NCI-H146 (cell line): ENCODE data around the gene TPRG1.

Source experiments
- DNase-seq: peaks from one replicate; lab custom pipeline; 2025; lab: John Stamatoyannopoulos, UW

Gene TPRG1, protein sequence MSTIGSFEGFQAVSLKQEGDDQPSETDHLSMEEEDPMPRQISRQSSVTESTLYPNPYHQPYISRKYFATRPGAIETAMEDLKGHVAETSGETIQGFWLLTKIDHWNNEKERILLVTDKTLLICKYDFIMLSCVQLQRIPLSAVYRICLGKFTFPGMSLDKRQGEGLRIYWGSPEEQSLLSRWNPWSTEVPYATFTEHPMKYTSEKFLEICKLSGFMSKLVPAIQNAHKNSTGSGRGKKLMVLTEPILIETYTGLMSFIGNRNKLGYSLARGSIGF

DNA sequence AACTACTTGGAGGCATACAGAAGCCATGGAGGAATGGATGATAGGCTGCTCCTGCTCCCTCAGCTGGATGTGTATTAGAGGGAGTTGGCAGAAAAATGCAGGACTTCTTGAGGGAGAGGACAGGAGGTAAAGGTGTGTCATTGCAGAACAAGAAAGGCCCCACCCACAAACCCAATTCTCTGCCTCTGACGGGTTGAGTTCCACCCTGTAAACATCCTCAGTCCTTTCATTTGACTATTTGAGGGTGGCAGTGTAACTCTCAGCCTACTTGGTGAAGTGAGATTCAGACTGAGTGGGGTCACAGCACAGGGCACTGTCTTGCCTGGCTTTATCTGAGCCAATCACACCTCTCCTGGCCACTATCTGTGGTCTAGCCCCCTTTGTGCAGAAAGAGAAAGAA, at the start of gene TPRG1:
Gene TPRG1, plus strand, starts transcription at position 265 of the 400 bp plus-strand sequence. CDS start 35,414 bp downstream, outside the sequence.
- DNase-seq = no peak

DNA sequence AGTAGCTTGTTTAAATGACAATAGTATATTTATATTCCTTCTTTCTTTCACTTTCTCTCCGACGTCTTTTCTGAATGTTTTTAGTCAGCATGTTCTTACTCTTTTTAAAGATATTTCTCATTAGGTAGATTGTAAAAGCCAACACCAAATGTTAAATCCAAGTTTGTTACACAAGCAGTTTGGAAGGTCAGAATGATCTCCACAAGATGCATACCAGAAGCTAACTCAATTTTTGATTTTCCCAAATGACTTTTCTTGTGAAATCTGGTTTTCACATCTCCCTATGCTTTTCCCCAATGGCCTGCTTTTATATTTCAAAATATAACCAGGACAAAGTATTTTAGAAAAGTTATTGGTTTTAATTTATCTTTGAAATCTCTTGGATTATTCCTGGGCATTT, 49.7 kb upstream of the TPRG1 start:
- DNase-seq = no peak

DNA sequence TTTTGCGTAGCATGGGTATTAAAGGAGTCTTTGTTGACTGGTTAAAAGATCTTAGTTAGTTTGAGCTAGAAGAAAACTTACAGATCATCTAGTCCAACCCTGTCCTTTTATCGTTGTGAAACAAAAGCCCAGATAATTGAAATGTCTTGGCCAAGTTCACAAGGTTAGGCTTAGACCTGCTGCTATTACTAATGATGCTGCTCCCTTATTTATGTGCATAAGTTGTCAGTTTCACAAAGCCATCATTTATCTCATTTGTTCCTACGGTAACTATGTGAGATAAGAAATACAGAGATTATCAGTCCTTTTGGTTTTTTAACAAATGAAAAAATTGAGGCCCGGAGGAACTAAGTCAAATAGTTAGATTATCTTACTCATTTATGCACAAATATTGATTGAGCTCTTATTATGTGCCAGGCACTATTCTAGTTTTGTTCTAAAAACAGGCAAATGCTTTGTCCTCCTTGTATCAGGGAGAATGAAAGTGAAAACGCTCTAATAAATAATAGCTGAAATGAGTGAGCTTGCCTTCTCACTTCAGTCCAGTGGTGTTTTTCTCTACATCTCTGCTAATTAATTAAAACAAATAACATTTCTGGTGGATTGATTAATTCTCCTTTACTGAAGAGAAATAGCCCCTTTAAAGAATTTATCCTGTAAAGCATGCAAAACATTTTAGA, 49.1 kb upstream of the TPRG1 start:
- DNase-seq = no peak

DNA sequence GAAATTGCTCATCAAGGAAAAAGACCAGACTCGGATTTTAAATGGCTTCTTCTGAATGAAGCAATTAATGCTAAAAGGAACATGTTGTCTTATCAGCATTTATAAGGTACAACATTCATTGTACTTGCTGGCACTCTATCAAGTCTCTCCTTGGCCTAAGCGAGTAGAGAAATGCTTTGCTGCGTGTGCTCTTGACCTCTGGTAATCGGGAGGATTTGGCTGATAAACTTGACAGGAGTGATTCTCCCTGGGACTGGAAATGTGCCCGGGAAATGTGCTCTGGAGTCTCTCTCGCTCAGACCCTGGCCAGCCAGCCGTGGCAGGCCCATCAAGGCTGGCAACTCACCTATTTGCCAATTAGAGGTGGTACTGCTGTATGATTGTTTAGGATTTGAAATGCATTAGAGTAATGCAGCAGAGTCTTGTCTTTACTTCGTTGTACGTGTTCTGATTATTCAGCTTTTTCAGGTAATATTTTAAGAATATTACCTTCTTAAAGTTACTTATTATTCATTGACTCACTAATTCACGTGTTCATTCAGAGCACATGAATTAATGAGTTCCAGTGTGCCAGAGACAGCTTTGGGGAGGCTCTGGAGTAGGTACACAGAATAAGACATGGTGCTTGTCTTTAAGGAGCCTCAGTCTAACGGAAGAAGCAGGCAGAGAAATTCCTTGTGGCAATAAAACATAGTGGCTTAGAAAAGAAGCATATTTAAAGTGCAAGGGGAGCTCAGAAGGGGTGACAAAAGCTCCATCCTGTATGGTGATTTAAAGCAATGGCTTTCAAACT, 48.0 kb upstream of the TPRG1 start:
- DNase-seq = no peak

DNA sequence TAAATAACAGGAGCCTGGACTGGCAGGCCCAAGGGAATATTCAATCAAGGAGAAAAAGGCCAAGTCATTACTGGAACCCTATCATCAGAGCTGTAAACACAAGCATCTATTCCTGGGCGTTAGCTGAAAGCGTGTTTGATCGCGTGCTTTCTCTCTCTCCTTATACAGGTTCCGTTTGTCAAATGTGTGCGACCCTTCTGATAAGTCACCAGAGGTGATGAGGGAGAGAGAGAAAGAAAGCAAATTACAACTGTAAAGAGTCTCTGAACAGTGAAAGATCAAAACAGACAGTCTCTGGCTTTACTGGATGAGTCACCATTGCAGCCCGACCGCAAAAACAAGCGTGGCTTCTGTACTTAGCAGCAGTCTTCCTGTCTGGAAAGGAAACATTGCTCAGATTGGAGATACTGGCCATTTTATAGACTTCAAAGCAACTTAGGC, 39.5 kb upstream of the TPRG1 start:
- DNase-seq = no peak

DNA sequence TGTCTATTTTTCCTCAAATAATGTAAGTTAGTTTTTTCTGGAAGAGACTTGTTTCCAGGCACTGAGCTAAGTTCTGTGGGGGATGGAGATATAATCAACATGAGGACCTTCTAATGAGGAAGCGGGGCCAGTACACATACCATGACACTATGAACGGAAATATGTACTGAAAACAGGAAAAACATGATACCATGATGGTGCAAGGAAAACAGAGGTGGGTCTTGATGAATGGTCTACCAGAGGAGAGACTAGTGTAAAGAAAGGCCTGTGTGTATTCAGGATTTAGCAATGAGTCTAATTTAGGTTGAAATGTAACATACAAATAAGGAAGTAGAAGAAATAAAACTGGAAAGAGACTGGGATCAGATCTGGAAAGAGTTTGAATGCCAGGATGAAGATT, 38.9 kb upstream of the TPRG1 start:
- DNase-seq = no peak

DNA sequence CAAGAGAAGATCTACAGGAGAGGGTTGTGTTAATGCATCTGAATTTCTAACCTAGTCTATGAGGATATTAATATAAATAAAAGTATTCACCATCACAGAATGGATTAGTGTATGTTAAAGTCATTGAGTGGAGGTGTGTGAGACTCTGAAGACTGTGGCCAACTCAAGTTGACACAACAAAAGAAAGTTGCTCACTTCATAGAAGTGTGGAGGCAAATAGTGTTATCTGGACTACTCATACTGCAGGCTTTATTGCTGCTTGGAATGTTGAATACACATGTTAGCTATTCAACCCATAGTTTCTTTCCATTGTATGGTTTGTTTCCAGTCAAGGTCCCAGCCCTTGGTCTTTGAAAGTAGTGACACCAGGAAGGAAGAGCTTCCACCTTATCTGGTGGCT, 38.0 kb upstream of the TPRG1 start:
- DNase-seq = no peak

DNA sequence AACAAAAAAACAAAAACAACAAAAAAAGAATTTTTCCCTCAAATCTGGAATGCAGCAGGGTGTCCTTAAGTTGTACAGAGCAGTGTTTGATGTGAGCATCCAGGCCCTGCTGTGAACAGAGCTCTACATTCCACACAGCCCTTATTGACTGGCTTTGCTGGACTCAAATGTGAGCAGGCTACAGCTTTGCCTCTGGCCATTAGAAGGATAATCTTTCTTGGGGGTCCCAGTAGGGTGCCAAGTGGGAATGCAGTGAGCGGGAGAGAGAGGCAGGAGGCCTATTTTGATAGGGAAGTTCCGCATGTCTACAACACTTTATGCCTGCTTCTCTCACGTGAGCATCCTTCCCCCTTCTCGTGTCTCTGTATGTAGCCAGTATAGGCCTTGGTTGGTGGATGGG, 34.4 kb upstream of the TPRG1 start:
- no peak for DNase-seq

DNA sequence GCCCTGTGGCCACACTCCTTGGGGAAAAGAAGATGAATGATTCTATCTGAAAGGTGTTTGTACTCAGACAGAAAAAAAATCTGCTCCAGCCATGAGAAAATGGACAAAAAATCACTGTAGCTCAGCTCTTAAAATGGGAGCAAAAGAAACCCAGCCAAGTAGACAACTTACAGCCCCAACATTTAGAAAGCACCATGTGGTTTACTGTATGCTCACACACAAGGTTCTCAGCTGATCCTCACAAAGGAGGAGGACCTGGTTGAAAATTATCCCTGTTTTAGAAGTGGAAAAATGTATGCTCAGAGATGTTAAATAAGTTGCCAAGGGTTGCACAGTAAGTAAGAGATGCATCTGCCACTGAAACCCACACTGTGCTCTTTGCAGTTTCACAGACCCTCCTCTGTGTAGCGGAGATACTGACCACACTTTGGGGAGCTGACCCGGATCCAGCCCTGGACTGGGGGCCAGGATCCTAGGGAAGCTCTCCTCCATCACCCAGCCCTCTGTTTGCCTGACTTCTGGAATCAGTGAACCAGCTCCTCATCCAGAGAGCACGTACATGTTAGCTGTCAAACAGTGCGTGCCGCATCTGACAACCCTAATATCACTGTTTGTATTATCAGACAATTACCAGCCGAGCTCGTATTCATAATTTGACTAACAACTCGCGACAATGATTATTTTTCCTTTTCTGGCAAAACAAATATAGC, 32.7 kb upstream of the TPRG1 start:
- no peak for DNase-seq

DNA sequence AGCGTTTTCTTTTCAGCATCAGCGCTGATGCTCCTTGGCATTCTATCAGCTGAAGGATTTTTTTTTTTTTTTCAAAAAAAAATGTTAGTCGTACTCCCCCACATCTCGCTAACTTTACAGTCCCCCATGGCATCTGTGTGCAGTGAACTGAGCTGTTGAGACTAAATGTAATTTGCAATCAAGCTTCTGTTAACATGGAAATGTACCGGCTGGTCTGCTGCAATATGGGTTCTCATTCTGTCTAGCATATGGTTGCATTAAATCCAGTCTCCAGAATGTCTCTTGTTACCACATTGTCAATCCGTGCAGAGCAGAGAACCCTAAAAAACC, 32.2 kb upstream of the TPRG1 start:
- no peak for DNase-seq

DNA sequence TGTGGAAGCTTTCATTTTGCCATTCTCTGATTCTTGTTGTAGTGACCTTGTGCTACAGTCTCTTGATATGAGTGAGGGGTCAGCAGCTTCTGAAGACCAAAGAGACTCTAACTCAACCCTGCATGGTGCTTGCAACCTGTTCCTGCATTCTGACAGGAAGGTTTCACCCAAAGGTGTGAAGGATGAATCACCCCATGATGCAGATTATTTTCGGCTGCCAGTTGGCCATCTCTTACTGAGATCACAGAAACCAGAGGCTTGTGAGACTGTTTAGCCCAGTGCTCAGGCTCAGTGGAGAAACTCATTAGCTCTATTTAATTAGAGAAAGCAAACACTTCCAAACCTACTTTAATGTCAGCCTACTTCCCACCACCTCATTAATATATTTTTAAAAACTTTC, 29.2 kb upstream of the TPRG1 start:
- DNase-seq = no peak

DNA sequence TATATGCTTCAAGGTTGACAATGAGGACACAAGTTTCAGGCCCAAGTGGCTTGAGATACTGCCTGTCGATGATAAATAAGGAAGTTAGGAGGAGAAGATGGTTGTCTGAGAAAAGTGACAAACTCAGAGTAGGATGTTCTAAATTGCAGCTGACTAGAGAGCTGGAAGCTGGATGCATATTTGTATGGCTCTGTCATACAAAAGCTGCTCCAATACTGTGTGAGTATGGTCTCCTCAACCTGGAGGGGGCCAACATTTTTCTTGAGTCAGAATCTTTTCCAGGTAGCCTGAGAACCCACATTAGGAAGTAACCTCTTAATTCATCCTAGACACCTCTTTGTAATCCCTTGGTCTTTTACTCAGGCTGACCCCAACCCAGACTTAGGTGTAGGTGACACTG, 28.4 kb upstream of the TPRG1 start:
- DNase-seq = no peak

DNA sequence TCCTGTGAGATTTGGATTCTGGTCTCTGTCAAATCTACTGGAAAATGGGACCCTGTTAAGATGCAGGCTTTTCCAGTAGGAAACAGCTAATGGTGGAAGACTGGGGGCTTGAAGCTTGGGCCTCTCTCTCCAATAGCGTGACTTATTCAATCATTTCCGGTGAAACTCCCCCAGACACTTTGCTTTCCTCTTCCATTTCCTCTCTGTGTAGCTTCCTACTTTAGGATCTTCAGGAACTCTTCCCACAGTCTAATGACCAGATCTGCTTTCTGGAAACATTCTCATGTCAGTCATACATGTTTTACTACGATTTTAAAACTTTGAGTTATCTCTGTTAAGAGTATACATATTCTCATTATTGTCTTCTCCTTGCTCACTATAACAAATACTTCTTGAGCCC, 28.0 kb upstream of the TPRG1 start:
- DNase-seq = no peak

DNA sequence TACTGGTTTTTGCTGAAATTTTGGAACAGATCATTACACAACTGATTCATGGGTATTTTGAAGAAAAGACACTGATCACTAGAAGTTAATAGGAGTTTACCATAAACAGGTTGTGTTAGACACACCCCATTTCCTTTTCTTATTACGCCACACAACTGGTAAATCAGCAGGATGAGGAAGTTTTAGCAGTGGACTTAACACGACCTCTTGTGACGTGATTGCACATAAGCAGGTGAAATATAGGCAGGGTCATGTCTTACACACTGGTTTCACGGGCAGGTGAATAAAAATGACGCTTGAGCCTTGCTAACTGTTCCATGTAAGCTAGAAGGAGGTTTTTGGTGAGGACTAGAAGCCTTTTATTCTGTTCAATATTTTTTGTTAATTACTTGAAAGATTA, 27.1 kb upstream of the TPRG1 start:
- no peak for DNase-seq

DNA sequence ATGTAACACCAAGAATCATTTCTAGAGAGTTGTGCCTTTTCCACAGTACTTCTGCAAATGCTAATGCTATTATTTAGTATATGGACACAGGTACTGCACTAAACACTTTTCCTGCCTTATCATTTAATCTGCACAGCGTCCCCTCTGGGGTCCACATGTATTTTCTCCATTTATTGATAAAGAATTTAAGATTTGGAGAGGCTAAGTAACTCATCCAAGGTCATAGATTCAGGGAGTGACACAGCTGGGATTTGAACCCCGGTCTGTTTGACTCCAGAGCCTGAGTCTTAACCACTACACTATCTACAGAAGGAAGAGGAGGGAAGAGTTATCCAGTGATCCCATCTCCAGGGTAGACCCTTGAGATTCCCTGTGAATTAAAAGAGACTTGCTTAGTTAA, 24.9 kb upstream of the TPRG1 start:
- DNase-seq = no peak

DNA sequence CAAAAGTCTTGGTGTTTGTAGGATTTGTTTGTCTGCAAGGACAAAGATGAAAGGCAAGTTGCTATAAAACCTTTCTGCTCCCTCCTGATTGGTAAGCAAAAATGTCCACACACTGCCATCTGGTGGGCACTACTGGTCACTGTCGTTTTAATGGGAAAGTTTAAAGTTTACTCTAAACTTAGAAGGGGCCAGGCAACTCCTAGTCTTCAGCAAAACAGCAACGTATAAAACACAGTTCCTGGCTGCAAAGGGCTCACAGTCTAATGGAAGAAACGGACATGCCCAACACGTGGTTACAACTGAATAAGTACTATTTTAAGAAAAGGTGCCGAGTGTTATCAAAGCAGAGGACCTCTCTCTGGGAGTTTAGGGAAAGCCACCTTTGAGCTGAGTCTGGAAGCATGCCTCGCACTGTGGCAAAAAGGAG, 23.7 kb upstream of the TPRG1 start:
- DNase-seq = peak; percentile 60

DNA sequence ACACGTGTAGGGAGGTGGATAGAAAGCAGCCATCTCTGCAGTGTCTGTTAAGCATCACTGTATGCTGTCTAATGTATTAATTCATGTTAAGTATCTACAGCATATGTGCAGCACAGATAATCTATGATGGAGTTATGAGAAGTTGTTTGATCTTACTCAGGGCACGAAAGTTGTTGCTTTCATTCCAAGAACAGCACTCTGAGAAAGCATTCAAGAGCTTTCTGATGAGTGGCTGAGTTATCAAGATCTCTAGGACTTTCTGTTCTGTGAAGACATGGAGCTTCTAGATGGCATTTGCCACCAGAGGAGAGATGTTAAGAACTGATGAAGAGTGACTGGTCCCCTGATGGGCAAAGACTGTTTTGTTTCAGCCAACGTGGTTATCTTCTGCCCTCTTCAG, 22.6 kb upstream of the TPRG1 start:
- no peak for DNase-seq

DNA sequence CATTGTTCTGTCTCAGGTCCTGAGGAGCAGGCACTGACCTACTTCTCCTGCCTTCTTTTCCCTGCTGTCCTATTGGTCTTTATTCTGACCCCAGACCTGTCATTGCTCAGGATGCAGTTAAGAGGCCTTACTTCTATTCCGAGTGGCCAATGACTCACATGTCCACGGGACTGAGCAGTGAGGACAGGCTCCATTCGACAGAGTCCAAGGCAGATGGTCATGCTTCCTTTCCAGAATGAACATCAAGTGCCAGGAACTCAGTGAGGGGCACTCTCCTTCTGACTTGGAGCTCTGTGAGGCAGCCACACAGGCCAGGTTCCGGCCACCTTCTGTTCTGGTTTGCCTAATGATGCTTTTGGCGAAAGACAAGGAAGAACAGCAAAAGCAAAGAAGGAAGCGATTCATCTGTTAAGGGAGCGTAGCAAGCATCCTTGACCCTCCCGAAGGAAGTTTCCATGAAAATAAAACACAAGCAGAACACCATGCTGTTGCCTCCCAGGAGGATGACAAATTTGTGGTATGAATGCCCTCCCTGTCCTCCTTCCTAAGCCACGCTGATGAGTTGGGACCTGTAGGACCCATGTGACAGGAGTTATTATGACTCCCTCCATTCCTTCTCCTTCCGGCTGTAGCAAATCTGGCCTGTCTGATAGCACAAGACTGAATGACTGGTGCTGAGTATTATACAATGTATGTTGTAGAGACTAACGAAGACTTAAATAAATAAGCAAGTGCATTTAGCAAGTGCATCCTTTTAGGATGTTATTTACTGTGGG, 14.4 kb upstream of the TPRG1 start:
- DNase-seq = no peak

DNA sequence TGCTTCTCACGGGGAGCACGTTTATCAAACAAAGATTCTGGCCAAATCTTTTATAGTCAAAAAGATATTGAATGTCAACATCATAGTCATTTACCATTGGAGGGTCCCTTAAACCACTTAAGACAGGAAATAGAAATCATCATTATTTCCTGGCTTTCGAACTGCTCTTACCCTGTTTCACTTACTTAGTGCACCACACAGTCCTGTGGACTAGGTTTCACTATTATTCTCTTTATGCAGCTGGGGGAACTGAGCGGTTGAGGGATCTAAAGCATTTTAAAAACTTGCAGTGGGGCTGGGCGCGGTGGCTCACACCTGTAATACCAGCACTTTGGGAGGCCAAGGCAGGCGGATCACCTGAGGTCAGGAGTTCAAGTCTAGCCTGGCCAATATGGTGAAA, 13.7 kb upstream of the TPRG1 start:
- DNase-seq = no peak

DNA sequence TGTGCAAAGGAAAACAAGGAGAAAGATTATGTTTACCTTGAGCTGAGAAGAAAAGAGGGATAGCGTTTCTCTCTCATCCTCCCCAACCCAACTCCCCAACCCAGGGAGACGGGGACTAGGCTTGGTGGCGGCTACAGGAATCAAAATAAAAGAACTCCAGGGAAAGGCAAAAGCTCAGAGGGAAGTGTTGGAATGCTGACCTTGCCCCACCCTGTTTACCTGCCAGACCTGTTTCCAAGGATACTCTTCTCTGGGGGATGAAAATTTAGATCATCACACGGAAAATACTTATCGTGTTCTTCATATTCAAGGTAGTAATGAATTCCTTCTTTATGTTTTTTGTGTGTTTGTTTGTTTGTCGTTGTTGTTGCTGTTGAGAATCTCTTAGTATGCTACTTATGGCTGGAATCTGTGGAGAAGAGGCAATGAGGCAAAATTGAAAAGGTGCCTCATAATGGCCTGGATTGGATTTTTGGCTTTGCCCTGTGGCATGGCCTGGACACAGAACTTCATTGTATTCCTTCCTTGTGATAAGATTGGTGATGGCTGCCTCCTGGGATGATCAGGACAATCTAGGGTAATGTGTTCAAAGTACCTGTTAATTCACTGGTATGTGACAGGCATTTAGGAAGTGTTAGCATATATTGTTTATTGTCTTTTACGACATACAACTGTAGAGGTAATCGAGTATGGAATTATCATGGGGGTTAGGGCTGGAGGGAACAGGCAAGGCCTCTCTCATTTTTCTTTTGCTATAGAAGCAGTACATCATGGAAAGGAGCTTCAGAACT, 11.1 kb upstream of the TPRG1 start:
- DNase-seq = no peak

DNA sequence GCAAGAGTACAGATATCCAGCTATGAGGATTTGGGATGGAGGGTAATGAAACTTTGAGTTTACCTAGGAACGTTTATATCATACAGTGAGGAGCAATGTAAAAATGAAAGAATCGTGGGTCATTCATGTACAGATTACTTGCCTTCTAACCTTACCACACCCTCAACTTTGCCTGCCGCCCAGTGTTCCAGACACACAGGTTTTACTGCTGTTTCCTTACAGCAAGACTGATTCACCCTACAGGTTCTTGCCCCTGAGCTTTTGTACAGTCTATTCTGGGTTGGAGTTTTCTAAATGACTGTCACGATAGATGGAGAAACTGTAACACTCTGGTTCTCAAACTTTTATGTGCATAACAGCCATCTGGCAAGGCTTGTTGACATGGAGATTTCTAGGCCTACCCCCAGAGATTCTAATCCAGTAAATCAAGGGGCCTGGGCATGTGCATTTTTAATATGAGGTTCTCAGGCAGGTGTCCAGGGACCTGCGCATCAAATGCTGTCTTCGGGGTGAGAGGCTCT, 6.6 kb upstream of the TPRG1 start:
- no peak for DNase-seq
